Esophagus (tissue), 2 donors: ENCODE measurements around the gene OSBPL5. TPM values are rescaled to one million over a fixed set of nuclear protein-coding genes. Genes with fewer than 3 reads are reported as not detected.

ENCODE experiments used
- H3K27ac ChIP-seq, 2 donors: one replicate each; pipeline ENCODE4 v1.5.1; 2013; ENCODE audit warnings: low read depth in 2 of 2, mild to moderate bottlenecking in 2 of 2, inconsistent platforms in 1 of 2, low read length in 1 of 2, moderate library complexity in 1 of 2
- H3K27me3 ChIP-seq, 2 donors: one replicate each; pipeline ENCODE4 v1.6.1; 2013; ENCODE audit warnings: low read length in 2 of 2, control low read depth in 1 of 2, mild to moderate bottlenecking in 1 of 2; ENCODE audit not compliant: insufficient read depth in 2 of 2, control insufficient read depth in 1 of 2
- H3K36me3 ChIP-seq, 2 donors: one replicate each; pipeline ENCODE4 v1.6.1; 2013; ENCODE audit warnings: low read length in 1 of 2; ENCODE audit not compliant: control insufficient read depth in 2 of 2, insufficient read depth in 2 of 2
- H3K4me1 ChIP-seq, 2 donors: one replicate each; pipeline ENCODE4 v1.6.1; 2013; ENCODE audit warnings: low read length in 1 of 2; ENCODE audit not compliant: control insufficient read depth in 2 of 2, insufficient read depth in 2 of 2
- H3K4me3 ChIP-seq, 2 donors: one replicate each; pipeline ENCODE4 v1.5.1; 2013; ENCODE audit warnings: low read length in 2 of 2, mild to moderate bottlenecking in 2 of 2, low read depth in 1 of 2, moderate library complexity in 1 of 2
- H3K9me3 ChIP-seq, 2 donors: one replicate each; pipeline ENCODE4 v1.6.1; 2013; ENCODE audit warnings: mild to moderate bottlenecking in 2 of 2, low read depth in 1 of 2, low read length in 1 of 2, moderate library complexity in 1 of 2; ENCODE audit not compliant: control insufficient read depth in 2 of 2, insufficient read depth in 1 of 2
- WGBS, 2 donors: extraction: QIAGEN DNeasy Blood & Tissue Kit; methylation state at CpG; one replicate each; pipeline ENCODE4 v1.1.7; 2013; 5-methylcytosine and 5-hydroxymethylcytosine counted together
- polyA plus RNA-seq, 2 donors: library from polyadenylated mRNA; stranded (reverse); fragments of 200-250 nt; gene quantifications; one replicate each; pipeline ENCODE4 v1.2.3, GENCODE V29; 2013
- donor health status: healthy with polysubstance abuse.
- donor health status: Bipolar disorder and iron deficiency.

Gene OSBPL5
- polyA plus RNA-seq, 2 donors = 10.4 to 12.6 TPM

- H3K27me3 ChIP-seq = no peaks in the 10 kb centered on the region
- no peaks in the 10 kb centered on the region for H3K9me3 ChIP-seq
- 0 to 1% methylated on average over 37 to 46 of the region's 46 CpGs for WGBS, 2 donors
- H3K27ac ChIP-seq = peak overlapping the region; percentile 50 to 62
- H3K36me3 ChIP-seq = no peaks in the 10 kb centered on the region
- H3K4me1 ChIP-seq = peaks cover 13 to 40% of the 10 kb centered on the region in 2 donors
- peak overlapping the region; percentile 63 to 68 for H3K4me3 ChIP-seq
Measured at GRCh38 chr11:3164552-3165151, 458 bp downstream of the OSBPL5 start.

GRCh38 chr11:3164138-3164551, 965 bp downstream of the OSBPL5 start:
- H3K4me3 ChIP-seq = peak overlapping the region; percentile 63 to 68
- peak overlapping the region; percentile 50 to 62 for H3K27ac ChIP-seq
- H3K27me3 ChIP-seq = no peaks in the 10 kb centered on the region
- H3K36me3 ChIP-seq = no peaks in the 10 kb centered on the region
- 10 to 14% methylated on average over 8 to 13 of the region's 13 CpGs for WGBS, 2 donors
- no peaks in the 10 kb centered on the region for H3K9me3 ChIP-seq
- H3K4me1 ChIP-seq = peaks cover 13 to 40% of the 10 kb centered on the region in 2 donors

- Histone ChIP-seq H3K9me3 (no peaks in the 10 kb centered on the region), H3K36me3 (no peaks in the 10 kb centered on the region), H3K4me3 (peak overlapping the region; percentile 63 to 68), H3K27me3 (no peaks in the 10 kb centered on the region), H3K27ac (peak overlapping the region in 1 of 2 donors; percentile 24), H3K4me1 (peaks cover 13 to 38% of the 10 kb centered on the region in 2 donors)
- 52 to 64% methylated on average over 15 of the region's 15 CpGs for WGBS, 2 donors
Measured at GRCh38 chr11:3163241-3163981, 1.7 kb downstream of the OSBPL5 start.

- Histone ChIP-seq H3K4me3 (no peak overlapping the region), H3K27ac (peak overlapping the region in 1 of 2 donors; percentile 5), H3K27me3 (no peaks in the 10 kb centered on the region), H3K9me3 (no peaks in the 10 kb centered on the region), H3K4me1 (peaks cover 14 to 43% of the 10 kb centered on the region in 2 donors), H3K36me3 (no peaks in the 10 kb centered on the region)
- WGBS, 2 donors = 78 to 83% methylated on average over 21 of the region's 21 CpGs
Measured at GRCh38 chr11:3162410-3163240, 2.5 kb downstream of the OSBPL5 start.

- no peaks in the 10 kb centered on the region for H3K27me3 ChIP-seq
- no peaks in the 10 kb centered on the region for H3K9me3 ChIP-seq
- H3K4me3 ChIP-seq = no peak overlapping the region
- H3K36me3 ChIP-seq = no peaks in the 10 kb centered on the region
- no peak overlapping the region for H3K27ac ChIP-seq
- peaks cover 21 to 50% of the 10 kb centered on the region in 2 donors for H3K4me1 ChIP-seq
- WGBS, 2 donors = 79 to 84% methylated on average over 6 to 7 of the region's 7 CpGs
Measured at GRCh38 chr11:3161720-3162409, 3.2 kb downstream of the OSBPL5 start.

GRCh38 chr11:3161309-3161708, 3.8 kb downstream of the OSBPL5 start:
- no peak overlapping the region for H3K4me3 ChIP-seq
- peaks cover 17 to 52% of the 10 kb centered on the region in 2 donors for H3K4me1 ChIP-seq
- peak overlapping the region in 1 of 2 donors; percentile 69 for H3K27ac ChIP-seq

GRCh38 chr11:3160252-3161031, 4.7 kb downstream of the OSBPL5 start:
- Histone ChIP-seq H3K4me3 (peak overlapping the region; percentile 34 to 43), H3K27me3 (no peaks in the 10 kb centered on the region), H3K4me1 (peaks cover 17 to 52% of the 10 kb centered on the region in 2 donors), H3K9me3 (no peaks in the 10 kb centered on the region), H3K36me3 (no peaks in the 10 kb centered on the region), H3K27ac (peak overlapping the region; percentile 47 to 72)
- 6 to 11% methylated on average over 48 of the region's 48 CpGs for WGBS, 2 donors

More at GRCh38 chr11:3161309-3161708, 3.8 kb downstream of the OSBPL5 start:
- no peaks in the 10 kb centered on the region for H3K27me3 ChIP-seq
- WGBS, 2 donors = 84% methylated on average over 14 of the region's 14 CpGs
- H3K9me3 ChIP-seq = no peaks in the 10 kb centered on the region
- no peaks in the 10 kb centered on the region for H3K36me3 ChIP-seq

GRCh38 chr11:3159296-3160190, 5.6 kb downstream of the OSBPL5 start:
- Histone ChIP-seq H3K9me3 (no peaks in the 10 kb centered on the region), H3K27me3 (no peaks in the 10 kb centered on the region), H3K4me1 (peaks cover 17 to 51% of the 10 kb centered on the region in 2 donors), H3K4me3 (peak overlapping the region; percentile 34 to 43), H3K36me3 (no peaks in the 10 kb centered on the region), H3K27ac (peak overlapping the region; percentile 47 to 72)
- 45 to 50% methylated on average over 14 of the region's 14 CpGs for WGBS, 2 donors
